Right lobe of liver (tissue), 4 donors: ENCODE measurements around the gene OSBPL5.

Source experiments
- POLR2A ChIP-seq: fragments of 450-650 bp; IDR thresholded peaks from one replicate; pipeline ENCODE4 v1.6.1; 2017; ENCODE audit warnings: antibody characterized with exemption, mild to moderate bottlenecking
- TF ChIP-seq, protein P1 (sequence below), 4 donors: fragments of 200-600 bp in 3 of 4; fragments of 450-650 bp in 1 of 4; IDR thresholded peaks; one replicate each; pipeline versions ENCODE4 v1.5.1 to v1.8.0; 2016 to 2022; ENCODE audit warnings: antibody characterized with exemption in 4 of 4, mild to moderate bottlenecking in 2 of 4
- donor health status: DM: no; HTN: no; CAD: no.
- donor health status: DM: no; HTN: no; CAD: no.
- donor health status: DM: no; HTN: yes; CAD: no.

DNA sequence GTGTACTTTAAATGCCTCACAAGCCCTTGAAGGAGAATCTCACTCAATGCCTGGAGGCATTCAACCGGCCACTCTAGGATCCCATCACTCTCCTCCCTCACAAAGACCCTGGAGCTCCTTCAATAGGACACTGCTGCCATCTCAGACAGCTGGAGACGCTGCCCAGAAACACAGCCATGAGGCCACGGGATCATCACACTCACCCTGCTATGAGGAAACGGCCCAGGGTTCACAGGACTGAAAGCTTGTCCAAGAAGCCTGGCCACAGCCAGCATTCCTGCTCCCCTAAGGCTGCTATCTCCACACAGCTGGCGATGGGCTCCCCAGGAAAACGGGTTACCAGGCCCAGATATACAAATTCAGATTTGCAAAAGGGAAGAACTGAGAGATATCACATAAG is 121.1 kb downstream of the OSBPL5 start:
- no peak for TF ChIP-seq POLR2A
- TF ChIP-seq, protein P1, sequence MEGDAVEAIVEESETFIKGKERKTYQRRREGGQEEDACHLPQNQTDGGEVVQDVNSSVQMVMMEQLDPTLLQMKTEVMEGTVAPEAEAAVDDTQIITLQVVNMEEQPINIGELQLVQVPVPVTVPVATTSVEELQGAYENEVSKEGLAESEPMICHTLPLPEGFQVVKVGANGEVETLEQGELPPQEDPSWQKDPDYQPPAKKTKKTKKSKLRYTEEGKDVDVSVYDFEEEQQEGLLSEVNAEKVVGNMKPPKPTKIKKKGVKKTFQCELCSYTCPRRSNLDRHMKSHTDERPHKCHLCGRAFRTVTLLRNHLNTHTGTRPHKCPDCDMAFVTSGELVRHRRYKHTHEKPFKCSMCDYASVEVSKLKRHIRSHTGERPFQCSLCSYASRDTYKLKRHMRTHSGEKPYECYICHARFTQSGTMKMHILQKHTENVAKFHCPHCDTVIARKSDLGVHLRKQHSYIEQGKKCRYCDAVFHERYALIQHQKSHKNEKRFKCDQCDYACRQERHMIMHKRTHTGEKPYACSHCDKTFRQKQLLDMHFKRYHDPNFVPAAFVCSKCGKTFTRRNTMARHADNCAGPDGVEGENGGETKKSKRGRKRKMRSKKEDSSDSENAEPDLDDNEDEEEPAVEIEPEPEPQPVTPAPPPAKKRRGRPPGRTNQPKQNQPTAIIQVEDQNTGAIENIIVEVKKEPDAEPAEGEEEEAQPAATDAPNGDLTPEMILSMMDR (IDR thresholded peaks at IDR 0.05), result no peak
